Body of pancreas (tissue), 4 donors: ENCODE data around the gene UTP20. TPM values are rescaled to one million over a fixed set of nuclear protein-coding genes. Genes with fewer than 3 reads are reported as not detected.

Experiments used
- ATAC-seq: fragments of 150-250 bp; one replicate; pipeline ENCODE4 v1.9.1; 2016
- DNase-seq, 4 donors: peaks; one replicate each; pipeline ENCODE4 v3.0.0-alpha.2; 2019
- H3K27ac ChIP-seq, 4 donors: fragments of 200-600 bp; sonication (generic); 1 replicate in 3 of 4; 2 replicates in 1 of 4; pipeline versions ENCODE4 v1.5.1 to v1.6.1; 2016 to 2019; ENCODE audit warnings: mild to moderate bottlenecking in 1 of 4, mixed read lengths in 1 of 4, moderate library complexity in 1 of 4
- H3K27me3 ChIP-seq, 2 donors: fragments of 200-600 bp; sonication (generic); one replicate each; pipeline ENCODE4 v1.6.0; 2016; ENCODE audit warnings: mild to moderate bottlenecking in 1 of 2
- H3K36me3 ChIP-seq, 2 donors: fragments of 200-600 bp; sonication (generic); replicated peaks in 1 of 2; 2 replicates each; pipeline ENCODE4 v1.5.1; 2016; ENCODE audit warnings: low read depth in 2 of 2; ENCODE audit not compliant: insufficient read depth in 1 of 2
- H3K4me1 ChIP-seq: fragments of 200-600 bp; sonication (generic); one replicate; pipeline ENCODE4 v1.6.0; 2016
- H3K4me3 ChIP-seq, 2 donors: fragments of 200-600 bp; sonication (generic); 1 replicate in 1 of 2; 2 replicates in 1 of 2; pipeline ENCODE4 v1.5.1; 2016 to 2019
- H3K9me3 ChIP-seq, 3 donors: fragments of 200-600 bp; sonication (generic); 1 replicate in 2 of 3; 2 replicates in 1 of 3; pipeline ENCODE4 v1.5.1; 2016
- CTCF ChIP-seq, 7 experiments: fragments of 450-650 bp in 4 of 7; fragments of 200-600 bp in 3 of 7; sonication (generic) in 3 of 7; IDR thresholded peaks; one replicate each; pipeline ENCODE4 v1.5.1; 2016 to 2019; ENCODE audit warnings: antibody characterized with exemption in 7 of 7
- POLR2A ChIP-seq, 3 donors: fragments of 450-650 bp; IDR thresholded peaks; one replicate each; pipeline ENCODE4 v1.6.1; 2016; ENCODE audit warnings: antibody characterized with exemption in 3 of 3, mild to moderate bottlenecking in 2 of 3
- WGBS, 2 donors: methylation state at CpG; one replicate each; pipeline ENCODE4 v1.1.5; 2017; 5-methylcytosine and 5-hydroxymethylcytosine counted together
- intact Hi-C: fragments of 100-400 bp; cut with DNase I; formaldehyde crosslinking; loops from one replicate; pipeline ENCODE4 v1.15.1; 2023
- total RNA-seq, 2 donors: library from RNA; depleted of rRNA; stranded (reverse); fragments of >200 nt; gene quantifications; one replicate each; pipeline ENCODE4 v1.1.0, GENCODE V29; 2016

Gene UTP20
- total RNA-seq, 2 donors from 2014 or later, result 7.5 to 7.9 TPM

GRCh38 chr12:101327546-101327945, 47.6 kb downstream of the UTP20 start:
- TF ChIP-seq POLR2A (IDR thresholded peaks at IDR 0.05) (no peak), CTCF (IDR thresholded peaks at IDR 0.05) (no peak)
- no peak for ATAC-seq
- Histone ChIP-seq H3K4me3 (no peak overlapping the region), H3K36me3 (peaks cover 0 to 14% of the 10 kb centered on the region in 2 donors), H3K27me3 (no peaks in the 10 kb centered on the region), H3K9me3 (no peaks in the 10 kb centered on the region), H3K4me1 (no peaks in the 10 kb centered on the region), H3K27ac (no peak overlapping the region)
- intact Hi-C loops, result no loop called here
- DNase-seq, result no peak
- 72 to 82% methylated on average over 2 of the region's 2 CpGs for WGBS, 2 donors

GRCh38 chr12:101328917-101329316, 49.0 kb downstream of the UTP20 start:
- no peaks in the 10 kb centered on the region for H3K4me1 ChIP-seq
- no peaks in the 10 kb centered on the region for H3K9me3 ChIP-seq
- no peak overlapping the region for H3K4me3 ChIP-seq
- H3K27ac ChIP-seq, result no peak overlapping the region
- H3K36me3 ChIP-seq, result peaks cover 0 to 16% of the 10 kb centered on the region in 2 donors
- intact Hi-C loops, result no loop called here
- DNase-seq (no peak), ATAC-seq (no peak)
- 89 to 92% methylated on average over 3 of the region's 3 CpGs for WGBS, 2 donors
- no peaks in the 10 kb centered on the region for H3K27me3 ChIP-seq
- TF ChIP-seq POLR2A (IDR thresholded peaks at IDR 0.05), result no peak
- TF ChIP-seq CTCF (IDR thresholded peaks at IDR 0.05), result no peak

- H3K9me3 ChIP-seq, result no peaks in the 10 kb centered on the region
- peaks cover 0 to 16% of the 10 kb centered on the region in 2 donors for H3K36me3 ChIP-seq
- TF ChIP-seq POLR2A (IDR thresholded peaks at IDR 0.05) (no peak), CTCF (IDR thresholded peaks at IDR 0.05) (no peak)
- no peaks in the 10 kb centered on the region for H3K4me1 ChIP-seq
- DNase-seq, result no peak
- intact Hi-C loops, result no loop called here
- WGBS, 2 donors, result 85 to 100% methylated on average over 1 of the region's 1 CpG
- H3K27me3 ChIP-seq, result no peaks in the 10 kb centered on the region
- H3K4me3 ChIP-seq, result no peak overlapping the region
- H3K27ac ChIP-seq, result no peak overlapping the region
- no peak for ATAC-seq
These were observed 50.7 kb downstream of the UTP20 start for GRCh38 chr12:101330631-101331030.

- ATAC-seq (no peak), DNase-seq (no peak)
- Histone ChIP-seq H3K4me3 (no peak overlapping the region), H3K4me1 (no peaks in the 10 kb centered on the region), H3K27ac (no peak overlapping the region), H3K36me3 (peaks cover 0 to 15% of the 10 kb centered on the region in 2 donors), H3K27me3 (no peaks in the 10 kb centered on the region), H3K9me3 (no peaks in the 10 kb centered on the region)
- WGBS, 2 donors, result 88 to 90% methylated on average over 2 of the region's 2 CpGs
- intact Hi-C loops, result no loop called here
- TF ChIP-seq POLR2A (IDR thresholded peaks at IDR 0.05) (no peak), CTCF (IDR thresholded peaks at IDR 0.05) (no peak)
These were observed 56.5 kb downstream of the UTP20 start for GRCh38 chr12:101336437-101336836.

- 85 to 92% methylated on average over 4 of the region's 4 CpGs for WGBS, 2 donors
- H3K36me3 ChIP-seq, result peaks cover 0 to 16% of the 10 kb centered on the region in 2 donors
These were observed 58.2 kb downstream of the UTP20 start for GRCh38 chr12:101338087-101338486.

More at GRCh38 chr12:101338087-101338486, 58.2 kb downstream of the UTP20 start:
- intact Hi-C loops, result no loop called here
- no peak overlapping the region for H3K4me3 ChIP-seq
- H3K9me3 ChIP-seq, result no peaks in the 10 kb centered on the region
- H3K4me1 ChIP-seq, result no peaks in the 10 kb centered on the region
- no peak for TF ChIP-seq POLR2A (IDR thresholded peaks at IDR 0.05)
- no peak for TF ChIP-seq CTCF (IDR thresholded peaks at IDR 0.05)
- ATAC-seq, result no peak
- no peaks in the 10 kb centered on the region for H3K27me3 ChIP-seq
- DNase-seq, result no peak
- H3K27ac ChIP-seq, result no peak overlapping the region
